ENCODE measurements around the gene LSAMP. TPM values are rescaled to one million over a fixed set of nuclear protein-coding genes. Genes with fewer than 3 reads are reported as not detected.
A peak's percentile ranks its signal among the peaks of the same experiment; 100 is the strongest.

LSAMP gene
- total and polyA plus RNA-seq, 2 donors = 7.9 to 24.0 TPM

DNA sequence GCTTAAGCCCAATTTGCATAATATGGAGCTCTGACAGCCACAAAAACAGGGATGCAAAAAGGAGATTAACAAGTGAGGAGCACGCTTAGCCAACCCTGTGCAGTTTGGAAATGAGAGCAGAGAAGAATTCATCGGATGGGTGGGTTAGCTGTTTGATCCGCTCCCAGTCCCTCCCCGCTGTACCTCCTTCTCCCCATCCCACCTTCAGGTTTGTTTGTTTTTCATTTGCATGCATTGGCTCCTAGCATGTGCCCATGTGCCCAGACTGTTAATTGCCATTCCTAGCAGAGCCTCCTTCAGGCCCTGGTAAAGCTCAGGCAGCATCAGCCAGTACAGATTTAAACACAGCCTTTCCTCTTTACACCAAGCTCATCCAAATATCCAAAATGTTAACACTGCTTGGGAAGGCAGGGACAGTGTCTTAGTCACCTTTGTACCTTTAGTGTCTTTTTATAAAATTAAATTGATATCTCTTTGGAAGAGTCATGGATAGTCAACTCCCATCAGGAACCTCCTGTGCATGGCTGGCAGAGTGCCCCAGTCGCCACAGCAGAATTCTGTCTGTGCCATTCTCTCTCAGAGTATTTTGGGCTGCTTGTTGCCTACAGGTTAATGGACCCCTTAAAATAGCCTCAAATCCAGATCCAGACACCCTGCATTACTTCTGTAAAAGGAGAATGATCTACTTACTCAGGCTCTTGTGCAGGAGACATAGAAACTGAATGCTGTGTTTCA, 244.2 kb downstream of the LSAMP start:
- no peak overlapping the region for H3K27ac ChIP-seq (ENCODE audit: low read depth)
- H3K4me3 ChIP-seq (ENCODE audit: low read depth, low read length) = no peak overlapping the region
- no peaks in the 10 kb centered on the region for H3K36me3 ChIP-seq (ENCODE audit: insufficient read depth)
- no peak for DNase-seq (ENCODE audit: extremely low spot score)
- no peaks in the 10 kb centered on the region for H3K4me1 ChIP-seq (ENCODE audit: insufficient read depth)
- WGBS = 85% methylated on average over 5 of the region's 5 CpGs

DNA sequence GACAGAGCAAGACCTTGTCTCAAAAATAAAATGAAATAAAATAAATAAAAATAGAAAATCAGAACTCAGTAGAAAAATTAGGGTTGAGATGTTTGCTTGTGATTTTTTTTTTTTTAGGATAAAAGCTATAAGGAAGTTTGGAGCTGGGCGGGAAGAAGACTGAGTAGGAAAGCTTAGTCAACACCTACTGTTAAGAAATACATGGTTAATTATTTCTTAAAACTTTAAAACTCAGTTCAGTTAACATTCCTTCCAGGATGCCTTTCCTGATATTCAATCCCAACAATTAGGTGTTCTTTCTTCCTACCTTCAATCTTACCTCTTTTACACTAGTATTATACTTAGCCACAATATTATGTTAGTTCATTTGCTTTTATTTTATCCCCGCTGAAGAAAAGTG, 246.2 kb downstream of the LSAMP start:
- no peaks in the 10 kb centered on the region for H3K36me3 ChIP-seq (ENCODE audit: insufficient read depth)
- no peak for DNase-seq (ENCODE audit: extremely low spot score)
- no peaks in the 10 kb centered on the region for H3K4me1 ChIP-seq (ENCODE audit: insufficient read depth)
- H3K4me3 ChIP-seq (ENCODE audit: low read depth, low read length) = no peak overlapping the region
- no peak overlapping the region for H3K27ac ChIP-seq (ENCODE audit: low read depth)
- 96% methylated on average over 2 of the region's 2 CpGs for WGBS

DNA sequence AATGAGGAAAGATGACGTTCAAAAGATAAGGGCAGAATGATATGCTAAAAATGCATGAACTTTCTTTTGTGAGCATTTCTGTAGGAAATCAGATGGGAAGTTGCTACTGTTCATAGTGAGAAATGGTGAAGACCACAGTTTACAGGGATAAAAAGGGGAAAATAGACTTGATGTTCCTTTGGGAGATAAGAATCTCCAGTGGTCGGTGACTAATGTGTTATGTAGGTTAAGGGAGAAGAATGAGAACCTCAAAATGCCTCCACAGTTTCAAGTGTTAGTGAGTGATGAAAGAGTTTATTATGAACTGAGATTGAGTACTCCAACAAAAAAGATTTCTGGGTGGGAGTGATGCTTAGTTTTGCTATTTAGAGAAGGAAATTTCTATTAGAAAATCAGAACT, 247.2 kb downstream of the LSAMP start:
- WGBS = 43% methylated on average over 2 of the region's 2 CpGs
- Histone ChIP-seq H3K36me3 (ENCODE audit: insufficient read depth) (no peaks in the 10 kb centered on the region), H3K4me1 (ENCODE audit: insufficient read depth) (no peaks in the 10 kb centered on the region), H3K27ac (ENCODE audit: low read depth) (no peak overlapping the region), H3K4me3 (ENCODE audit: low read depth, low read length) (no peak overlapping the region)
- DNase-seq (ENCODE audit: extremely low spot score) = no peak

DNA sequence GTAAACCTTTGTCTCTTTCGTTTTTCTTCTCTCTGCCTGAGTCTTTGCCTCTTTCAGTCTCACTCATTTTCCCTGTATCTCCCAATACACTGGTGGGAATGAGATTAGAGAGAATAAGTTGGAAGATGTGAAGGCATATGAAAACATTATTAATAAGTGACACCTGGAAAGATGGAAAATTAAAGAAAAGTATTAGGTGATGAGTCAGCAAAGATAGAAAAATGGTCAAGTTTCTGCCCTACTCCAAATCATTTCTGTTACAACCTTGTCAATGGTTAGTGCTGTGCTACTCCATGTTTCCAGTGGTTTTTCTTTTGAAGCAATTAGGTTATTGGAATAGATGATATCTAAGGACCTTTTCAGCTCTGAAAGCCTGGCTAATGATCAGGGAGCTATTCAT, 252.8 kb downstream of the LSAMP start:
- Histone ChIP-seq H3K27ac (ENCODE audit: low read depth) (no peak overlapping the region), H3K4me3 (ENCODE audit: low read depth, low read length) (no peak overlapping the region), H3K36me3 (ENCODE audit: insufficient read depth) (no peaks in the 10 kb centered on the region), H3K4me1 (ENCODE audit: insufficient read depth) (no peaks in the 10 kb centered on the region)
- no peak for DNase-seq (ENCODE audit: extremely low spot score)
- 95% methylated on average over 1 of the region's 1 CpG for WGBS

DNA sequence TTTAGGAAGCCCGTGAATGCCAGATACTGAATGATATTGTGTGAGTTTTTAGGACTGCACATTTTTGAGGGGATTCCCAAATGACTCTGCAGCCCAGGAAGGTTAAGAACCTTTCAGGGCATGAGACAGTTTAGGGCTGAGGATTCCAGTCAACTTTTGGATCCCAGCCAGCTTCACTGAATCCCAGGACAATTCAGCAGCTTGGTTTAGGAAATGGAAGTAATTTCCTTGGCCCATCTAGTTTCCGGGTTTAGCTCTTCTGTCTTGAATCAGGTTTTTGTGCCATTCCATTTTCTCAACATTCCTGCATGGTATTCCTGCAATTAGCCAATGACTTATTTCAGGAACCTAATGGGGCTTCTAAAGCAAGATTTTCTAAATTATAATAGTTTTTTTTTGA, 253.9 kb downstream of the LSAMP start:
- DNase-seq (ENCODE audit: extremely low spot score) = no peak
- 87% methylated on average over 2 of the region's 2 CpGs for WGBS
- no peak overlapping the region for H3K27ac ChIP-seq (ENCODE audit: low read depth)
- no peak overlapping the region for H3K4me3 ChIP-seq (ENCODE audit: low read depth, low read length)
- no peaks in the 10 kb centered on the region for H3K4me1 ChIP-seq (ENCODE audit: insufficient read depth)
- no peaks in the 10 kb centered on the region for H3K36me3 ChIP-seq (ENCODE audit: insufficient read depth)

DNA sequence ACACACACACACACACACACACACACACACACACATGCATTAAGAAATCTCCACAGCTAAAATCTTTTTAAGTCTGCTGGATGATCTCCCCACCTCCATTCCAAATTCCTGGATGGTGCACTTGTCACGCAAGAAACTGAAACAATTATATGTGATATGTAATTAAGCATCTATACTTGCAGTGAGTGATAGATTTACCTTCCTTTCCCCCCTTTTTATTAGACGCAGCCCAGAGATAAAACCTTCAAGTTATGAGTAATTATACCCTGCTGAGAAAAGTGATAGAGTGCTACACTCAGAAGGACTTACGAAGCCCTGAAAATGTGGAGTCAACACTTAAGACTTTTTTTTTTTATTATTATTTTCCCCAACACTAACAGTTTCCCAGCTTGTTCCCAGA, 255.2 kb downstream of the LSAMP start:
- WGBS = 81% methylated on average over 3 of the region's 3 CpGs
- H3K4me1 ChIP-seq (ENCODE audit: insufficient read depth) = no peaks in the 10 kb centered on the region
- no peaks in the 10 kb centered on the region for H3K36me3 ChIP-seq (ENCODE audit: insufficient read depth)
- H3K4me3 ChIP-seq (ENCODE audit: low read depth, low read length) = no peak overlapping the region
- no peak overlapping the region for H3K27ac ChIP-seq (ENCODE audit: low read depth)
- no peak for DNase-seq (ENCODE audit: extremely low spot score)

DNA sequence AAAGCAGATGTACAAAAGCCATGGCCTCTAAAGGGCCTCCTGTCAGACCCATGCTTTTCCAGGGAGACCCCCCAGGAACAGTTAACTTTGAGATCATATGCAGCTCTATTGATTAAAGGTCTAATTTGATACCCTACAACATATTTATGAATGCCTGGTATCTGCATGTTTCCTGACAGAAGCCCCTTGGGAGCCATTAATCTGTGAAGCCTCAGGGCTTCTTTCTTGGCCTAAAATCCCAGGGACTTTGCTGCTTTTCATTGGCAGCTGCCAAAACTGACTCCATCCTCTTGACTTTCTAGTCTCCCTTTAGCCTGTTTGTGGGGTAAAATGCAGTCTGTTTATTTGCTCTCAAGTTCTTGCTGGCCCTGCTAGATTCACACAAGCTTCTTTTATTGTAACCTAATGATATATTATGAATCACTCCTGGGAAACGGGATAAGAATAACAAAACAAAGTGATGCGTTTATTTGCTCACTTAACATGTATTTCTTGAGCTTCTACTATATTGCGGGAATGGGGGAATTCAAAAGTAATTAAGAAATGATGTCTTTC, 257.0 kb downstream of the LSAMP start:
- WGBS = 72% methylated on average over 3 of the region's 3 CpGs
- H3K4me1 ChIP-seq (ENCODE audit: insufficient read depth) = no peaks in the 10 kb centered on the region
- no peaks in the 10 kb centered on the region for H3K36me3 ChIP-seq (ENCODE audit: insufficient read depth)
- no peak overlapping the region for H3K4me3 ChIP-seq (ENCODE audit: low read depth, low read length)
- no peak overlapping the region for H3K27ac ChIP-seq (ENCODE audit: low read depth)
- no peak for DNase-seq (ENCODE audit: extremely low spot score)

DNA sequence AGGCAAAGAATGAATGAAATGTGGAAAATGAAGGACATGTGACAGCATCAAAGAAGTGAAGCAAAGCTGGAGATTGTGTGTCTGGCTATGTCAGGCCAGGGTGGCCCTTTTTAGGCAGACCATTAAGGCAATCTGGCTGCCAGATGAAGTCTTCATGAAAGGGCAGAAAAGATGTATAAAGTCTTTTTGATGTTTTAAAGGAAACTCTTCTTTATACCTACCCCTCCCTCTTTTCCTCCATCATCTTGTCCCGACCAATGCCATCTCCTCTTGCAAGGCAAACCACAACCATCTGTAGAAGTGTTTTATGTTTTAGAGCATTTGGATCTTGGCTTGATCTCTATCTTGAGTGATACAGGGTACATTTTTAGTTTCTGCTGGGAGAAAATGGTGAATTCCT, 259.2 kb downstream of the LSAMP start:
- H3K36me3 ChIP-seq (ENCODE audit: insufficient read depth) = no peaks in the 10 kb centered on the region
- 76% methylated on average over 1 of the region's 1 CpG for whole genome bisulfite sequencing
- H3K27ac ChIP-seq (ENCODE audit: low read depth) = no peak overlapping the region
- no peaks in the 10 kb centered on the region for H3K4me1 ChIP-seq (ENCODE audit: insufficient read depth)
- no peak overlapping the region for H3K4me3 ChIP-seq (ENCODE audit: low read depth, low read length)
- DNase-seq (ENCODE audit: extremely low spot score) = no peak

DNA sequence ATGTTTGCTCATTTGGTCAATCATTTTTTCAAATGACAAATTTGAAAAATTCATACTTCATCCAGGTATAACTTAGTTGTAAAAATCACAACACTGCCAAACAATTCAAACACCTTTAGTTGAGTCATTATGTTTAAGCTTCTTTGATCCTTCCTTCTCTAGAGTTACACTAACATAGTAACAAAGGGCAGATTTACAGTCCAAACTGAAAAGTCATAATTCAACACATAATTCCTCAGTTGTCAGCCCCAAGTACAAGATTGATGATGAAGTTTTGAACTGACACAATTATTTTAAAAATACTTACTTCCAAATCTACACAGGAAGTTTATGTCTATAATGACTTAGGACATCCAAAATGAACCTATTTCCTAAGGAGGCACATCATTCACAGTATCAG, 264.1 kb downstream of the LSAMP start:
- Histone ChIP-seq H3K27ac (ENCODE audit: low read depth) (no peak overlapping the region), H3K4me3 (ENCODE audit: low read depth, low read length) (no peak overlapping the region), H3K36me3 (ENCODE audit: insufficient read depth) (no peaks in the 10 kb centered on the region), H3K4me1 (ENCODE audit: insufficient read depth) (no peaks in the 10 kb centered on the region)
- DNase-seq (ENCODE audit: extremely low spot score) = no peak

DNA sequence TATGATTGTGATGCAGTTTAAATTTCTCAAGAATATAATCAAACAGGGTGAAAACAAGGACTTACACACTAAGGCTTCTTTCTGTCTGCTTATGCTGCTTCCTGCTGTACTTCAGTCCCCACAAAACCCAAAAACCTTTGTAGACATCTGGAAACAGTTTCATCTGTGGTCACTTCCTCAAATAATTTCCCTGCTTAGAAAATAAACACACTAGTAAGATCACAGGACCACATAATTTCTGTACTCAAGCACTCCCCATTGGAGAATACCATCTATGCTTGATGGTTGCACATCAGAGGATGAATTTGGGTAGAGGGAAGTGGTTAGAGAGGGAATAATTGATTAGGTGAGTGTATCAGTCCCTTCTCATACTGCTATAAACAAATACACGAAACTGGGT, 266.2 kb downstream of the LSAMP start:
- no peak for DNase-seq (ENCODE audit: extremely low spot score)
- Histone ChIP-seq H3K4me1 (ENCODE audit: insufficient read depth) (no peaks in the 10 kb centered on the region), H3K4me3 (ENCODE audit: low read depth, low read length) (no peak overlapping the region), H3K27ac (ENCODE audit: low read depth) (no peak overlapping the region), H3K36me3 (ENCODE audit: insufficient read depth) (no peaks in the 10 kb centered on the region)
- 61% methylated on average over 1 of the region's 1 CpG for WGBS

DNA sequence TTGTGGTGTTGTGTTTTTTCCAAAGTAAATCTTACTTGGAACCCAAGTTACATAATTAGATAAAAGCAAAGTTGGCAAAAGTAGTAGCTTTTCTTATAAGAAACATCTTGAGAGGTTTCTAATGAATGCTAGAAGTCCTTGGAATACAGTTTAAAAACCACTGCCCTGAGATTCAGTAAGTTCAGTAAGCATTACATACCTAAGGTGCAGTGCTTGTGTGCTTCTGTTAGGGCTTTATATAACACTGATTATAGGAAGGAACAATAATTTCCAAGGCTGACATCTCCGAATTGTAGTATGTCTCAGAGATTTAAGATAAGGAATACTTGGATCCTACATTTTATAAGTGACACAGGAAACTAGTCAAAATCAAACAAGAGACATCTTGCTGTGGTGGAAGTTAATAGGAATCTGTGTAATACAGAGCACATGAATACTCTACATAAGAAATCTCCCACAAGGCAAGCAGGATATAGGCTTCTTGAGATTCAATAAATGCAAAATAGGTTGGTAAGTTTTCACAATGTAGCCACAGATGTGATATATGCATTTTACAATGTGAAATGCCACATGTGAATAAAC, 268.2 kb downstream of the LSAMP start:
- H3K36me3 ChIP-seq (ENCODE audit: insufficient read depth) = no peaks in the 10 kb centered on the region
- 48% methylated on average over 1 of the region's 1 CpG for WGBS
- H3K27ac ChIP-seq (ENCODE audit: low read depth) = no peak overlapping the region
- DNase-seq (ENCODE audit: extremely low spot score) = peak; percentile 18
- H3K4me1 ChIP-seq (ENCODE audit: insufficient read depth) = no peaks in the 10 kb centered on the region
- H3K4me3 ChIP-seq (ENCODE audit: low read depth, low read length) = no peak overlapping the region

DNA sequence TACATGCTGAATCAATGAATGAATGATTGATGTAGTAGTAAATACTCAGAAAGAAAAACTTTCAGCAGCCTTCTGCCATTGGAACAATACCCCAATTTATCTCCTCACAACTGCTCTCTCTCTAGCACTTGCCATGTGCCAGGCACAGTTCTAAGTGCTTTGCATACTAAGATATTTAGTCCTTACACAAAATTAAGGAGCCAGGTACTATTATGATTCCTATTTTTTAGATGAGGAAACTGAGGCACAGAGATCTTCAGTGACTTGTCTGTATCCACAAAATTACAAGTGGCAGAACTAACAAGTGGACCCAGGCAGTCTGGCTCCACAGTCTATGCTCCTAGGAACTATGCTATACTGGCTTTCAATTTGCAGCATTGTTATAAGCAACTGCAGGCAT, 279.2 kb downstream of the LSAMP start:
- no peak overlapping the region for H3K27ac ChIP-seq (ENCODE audit: low read depth)
- H3K36me3 ChIP-seq (ENCODE audit: insufficient read depth) = no peaks in the 10 kb centered on the region
- H3K4me1 ChIP-seq (ENCODE audit: insufficient read depth) = no peaks in the 10 kb centered on the region
- no peak overlapping the region for H3K4me3 ChIP-seq (ENCODE audit: low read depth, low read length)
- no peak for DNase-seq (ENCODE audit: extremely low spot score)

DNA sequence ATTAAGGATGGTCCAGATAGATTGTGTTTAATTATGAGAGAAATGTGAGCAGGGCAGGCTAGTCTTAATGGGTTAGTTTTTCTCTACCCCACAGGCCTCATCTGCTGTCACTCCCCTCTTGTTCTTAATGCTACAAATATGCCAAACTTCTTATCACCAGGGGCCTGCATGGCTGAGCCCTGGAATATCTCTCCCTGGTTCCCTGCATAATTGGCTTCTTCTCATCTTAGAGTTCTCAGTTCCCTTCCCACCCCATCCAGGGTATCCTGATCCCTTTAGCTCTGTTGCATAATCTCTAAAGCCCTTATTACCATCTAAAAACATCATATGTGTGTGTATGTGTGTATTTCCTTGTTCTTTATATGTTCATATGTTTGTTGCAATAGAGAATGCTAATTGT, 279.6 kb downstream of the LSAMP start:
- H3K27ac ChIP-seq (ENCODE audit: low read depth) = no peak overlapping the region
- DNase-seq (ENCODE audit: extremely low spot score) = no peak
- H3K4me3 ChIP-seq (ENCODE audit: low read depth, low read length) = no peak overlapping the region
- H3K36me3 ChIP-seq (ENCODE audit: insufficient read depth) = no peaks in the 10 kb centered on the region
- H3K4me1 ChIP-seq (ENCODE audit: insufficient read depth) = no peaks in the 10 kb centered on the region

DNA sequence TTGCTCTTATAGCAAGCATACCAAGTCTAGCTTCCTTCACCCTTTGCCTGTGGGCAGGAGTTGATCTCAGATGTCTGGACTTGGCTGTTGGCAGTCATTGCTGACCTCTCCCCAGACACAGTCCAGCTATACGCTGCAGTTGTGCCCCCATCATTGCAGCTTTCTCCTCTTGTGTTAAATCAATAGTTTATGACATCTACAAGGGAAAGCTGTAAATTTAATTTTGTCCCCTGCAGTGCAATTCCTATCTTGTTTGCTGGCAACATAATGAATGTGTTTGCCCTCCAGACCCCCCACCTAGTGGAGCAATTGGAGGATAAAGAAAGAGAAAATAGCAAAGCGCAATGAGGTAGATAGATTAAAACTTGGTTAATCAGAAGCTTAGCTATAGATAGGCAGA, 280.2 kb downstream of the LSAMP start:
- Histone ChIP-seq H3K27ac (ENCODE audit: low read depth) (no peak overlapping the region), H3K4me3 (ENCODE audit: low read depth, low read length) (no peak overlapping the region), H3K36me3 (ENCODE audit: insufficient read depth) (no peaks in the 10 kb centered on the region), H3K4me1 (ENCODE audit: insufficient read depth) (no peaks in the 10 kb centered on the region)
- DNase-seq (ENCODE audit: extremely low spot score) = no peak
- 94% methylated on average over 2 of the region's 2 CpGs for WGBS
